Glomerular visceral epithelial cell (primary cell): Measurements from ENCODE around the gene CNFN.
"Not testable (repeated sequence)": the region's sequence is repeated elsewhere in the genome, so short reads cannot be mapped to it uniquely, and the experiment has no call there.

ENCODE experiments used
- DNase-seq: peaks from one replicate; pipeline ENCODE4 v3.0.0-alpha.2; 2016; ENCODE audit errors: extremely low spot score

The CNFN gene

DNA sequence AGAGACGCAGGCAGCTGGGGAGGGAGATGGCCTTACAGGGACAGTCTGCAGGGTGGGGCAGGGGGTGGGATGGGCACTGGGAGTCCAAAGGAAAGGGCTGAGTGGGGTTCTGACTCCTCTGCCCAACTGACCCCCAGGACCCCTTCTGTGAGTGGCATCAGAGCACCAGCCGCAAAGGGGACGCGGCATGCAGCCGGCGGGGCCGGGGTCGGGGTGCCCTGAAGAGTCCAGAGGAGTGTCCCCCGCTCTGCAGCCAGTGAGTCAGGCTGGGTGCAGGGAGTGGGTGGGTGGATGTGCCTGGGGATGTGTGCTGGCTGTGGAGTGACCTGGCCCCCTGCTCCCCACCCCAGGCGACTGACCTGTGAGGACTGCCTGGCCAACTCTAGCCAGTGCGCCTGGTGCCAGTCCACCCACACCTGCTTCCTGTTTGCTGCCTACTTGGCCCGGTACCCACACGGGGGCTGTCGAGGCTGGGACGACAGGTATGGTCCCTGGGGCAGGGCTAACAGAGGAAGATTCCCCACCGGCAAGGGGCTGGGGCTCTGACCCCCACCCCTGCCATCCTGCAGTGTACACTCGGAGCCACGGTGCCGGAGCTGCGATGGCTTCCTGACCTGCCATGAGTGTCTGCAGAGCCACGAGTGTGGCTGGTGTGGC, 38.9 kb downstream of the CNFN start:
- no peak for DNase-seq

DNA sequence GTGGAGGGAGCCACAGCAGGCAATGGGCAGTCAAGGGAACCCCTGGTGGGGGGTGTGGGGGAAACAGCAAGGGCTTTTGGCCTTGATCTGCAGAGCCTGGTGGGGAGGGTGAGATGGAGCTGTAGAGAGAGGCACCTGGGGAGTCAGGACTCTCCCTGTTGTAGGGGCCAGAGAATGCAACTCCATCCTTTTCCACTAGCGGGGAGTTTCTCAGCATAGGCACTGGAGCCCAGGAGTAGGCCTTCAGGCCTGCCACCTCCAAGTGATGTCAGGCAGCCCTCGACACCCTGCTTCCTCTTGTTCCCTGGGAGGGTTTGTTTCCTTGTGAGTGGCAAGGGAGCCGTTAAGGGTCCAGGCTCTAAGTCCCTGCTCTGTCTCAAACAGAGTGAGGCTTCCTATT, 39.7 kb downstream of the CNFN start:
- no peak for DNase-seq

GRCh38 chr19:42349378-42350107, 40.6 kb downstream of the CNFN start:
- no peak for DNase-seq

DNA sequence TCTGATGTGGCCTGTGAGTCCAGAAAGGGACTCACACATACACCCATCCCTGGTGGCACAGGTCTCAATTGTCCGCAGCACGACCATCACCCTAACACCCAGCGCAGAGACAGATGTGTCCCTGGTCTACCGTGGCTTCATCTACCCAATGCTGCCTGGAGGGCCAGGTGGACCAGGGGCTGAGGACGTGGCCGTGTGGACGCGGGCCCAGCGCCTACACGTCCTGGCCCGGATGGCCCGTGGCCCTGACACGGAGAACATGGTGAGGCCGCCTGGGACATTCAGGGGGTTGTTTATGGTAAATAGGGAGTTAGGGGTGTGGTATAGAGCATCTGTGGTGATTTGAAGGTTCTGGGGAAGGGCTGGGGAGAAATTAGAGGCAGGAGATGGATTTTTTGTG, 41.9 kb downstream of the CNFN start:
- no peak for DNase-seq

GRCh38 chr19:42345191-42345812, 44.8 kb downstream of the CNFN start:
- DNase-seq, result no peak

GRCh38 chr19:42344336-42344893, 45.7 kb downstream of the CNFN start:
- DNase-seq, result no peak

DNA sequence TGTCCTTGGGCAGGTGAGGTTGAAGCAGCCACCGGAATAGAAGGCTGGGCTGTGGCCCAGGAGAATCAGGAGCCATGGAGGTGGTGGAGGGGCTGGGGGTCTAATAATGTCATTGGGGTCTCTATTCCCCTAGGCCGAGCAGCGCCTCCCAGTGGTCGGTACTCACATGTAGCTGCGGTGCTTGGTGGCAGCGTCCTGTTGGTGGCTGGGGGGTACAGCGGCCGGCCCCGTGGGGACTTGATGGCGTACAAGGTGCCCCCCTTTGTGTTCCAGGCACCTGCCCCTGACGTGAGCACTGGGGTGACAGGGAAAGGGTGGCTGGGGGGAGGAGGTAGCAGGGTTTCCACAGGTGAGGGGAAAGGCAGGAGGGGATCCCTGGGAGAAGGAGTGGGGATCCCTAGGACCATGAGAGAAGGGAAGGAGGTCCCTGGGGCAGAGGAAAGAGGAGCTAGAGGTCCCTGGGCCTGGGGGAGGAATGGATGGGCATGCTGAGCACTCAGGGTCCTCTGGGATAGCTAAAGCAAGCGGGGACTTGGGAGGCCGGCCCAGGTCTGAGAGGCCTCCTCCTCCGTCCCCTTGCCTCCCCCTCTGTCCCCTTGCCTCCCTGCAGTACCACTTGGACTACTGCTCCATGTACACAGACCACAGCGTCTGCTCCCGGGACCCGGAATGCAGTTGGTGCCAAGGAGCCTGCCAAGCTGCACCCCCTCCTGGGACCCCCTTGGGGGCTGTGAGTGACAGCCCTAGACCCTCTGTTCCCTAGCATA, 46.6 kb downstream of the CNFN start:
- no peak for DNase-seq

DNA sequence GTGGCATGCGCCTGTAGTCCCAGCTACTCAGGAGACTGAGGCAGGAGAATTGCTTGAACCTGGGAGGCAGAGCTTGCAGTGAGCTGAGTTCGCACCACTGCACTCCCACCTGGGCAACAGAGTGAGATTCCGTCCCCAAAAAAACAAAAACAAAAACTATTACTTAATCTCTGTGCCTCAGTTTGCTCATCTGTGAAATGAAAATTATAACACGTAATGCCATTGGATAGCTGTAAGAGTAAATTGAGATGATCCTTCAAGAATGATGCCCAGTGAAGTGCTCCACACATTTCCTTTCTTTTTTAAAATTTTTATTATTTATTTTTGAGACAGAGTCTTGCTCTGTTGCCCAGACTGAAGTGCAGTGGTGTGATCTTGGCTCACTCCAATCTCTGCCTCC, 50.2 kb downstream of the CNFN start:
- DNase-seq, result not testable (repeated sequence)

DNA sequence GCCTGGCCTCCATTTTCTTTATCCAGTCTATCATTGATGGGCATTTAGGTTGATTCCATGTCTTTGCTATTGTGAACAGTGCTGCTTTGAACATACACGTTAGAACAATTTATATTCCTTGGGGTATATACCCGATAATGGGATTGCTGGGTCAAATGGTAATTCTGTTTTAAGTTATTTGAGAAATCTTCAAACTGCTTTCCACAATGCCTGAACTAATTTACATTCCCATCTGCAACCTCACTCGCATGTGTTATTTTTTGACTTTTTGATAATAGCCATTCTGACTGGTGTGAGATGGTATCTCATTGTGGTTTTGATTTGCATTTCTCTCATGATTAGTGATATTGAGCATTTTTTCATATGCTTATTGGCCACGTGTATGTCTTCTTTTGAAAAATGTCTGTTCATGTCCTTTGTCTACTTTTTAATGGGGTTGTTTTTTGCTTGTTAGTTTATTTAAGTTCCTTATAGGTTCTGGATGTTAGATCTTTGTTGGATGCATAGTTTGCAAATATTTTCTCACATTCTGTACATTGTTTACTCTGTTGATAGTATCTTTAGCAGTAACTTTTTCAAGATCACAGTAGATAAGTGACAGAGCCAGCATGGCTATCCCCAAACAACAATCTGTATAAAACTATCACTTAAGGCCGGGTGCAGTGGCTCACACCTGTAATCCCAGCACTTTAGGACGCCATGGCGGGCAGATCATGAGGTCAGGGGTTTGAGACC, 50.8 kb downstream of the CNFN start:
- not testable (repeated sequence) for DNase-seq
